DLD1 (cell line): ENCODE measurements around the gene LIPJ.

Experiments used
- in situ Hi-C: cut with HindIII; loops from 2 replicates; pipeline ENCODE4 v1.10.0; 2017; ENCODE audit warnings: low sequenced_read_pairs

Gene LIPJ

GRCh38 chr10:88586462-88586861, at the start of gene LIPJ:
LIPJ (plus strand) TSS chr10:88586762; CDS start chr10:88590688, 3,926 bp downstream.
- in situ Hi-C loops = no loop called here

- in situ Hi-C loops = no loop called here
These were observed 49.2 kb upstream of the LIPJ start for GRCh38 chr10:88537322-88537721.

- in situ Hi-C loops = no loop called here
These were observed 48.5 kb upstream of the LIPJ start for GRCh38 chr10:88538048-88538447.

- in situ Hi-C loops = no loop called here
These were observed 46.2 kb upstream of the LIPJ start for GRCh38 chr10:88540351-88540750.

GRCh38 chr10:88541116-88541626, 45.4 kb upstream of the LIPJ start:
- in situ Hi-C loops = no loop called here

GRCh38 chr10:88542522-88542921, 44.0 kb upstream of the LIPJ start:
- in situ Hi-C loops = no loop called here

GRCh38 chr10:88544140-88544870, 42.3 kb upstream of the LIPJ start:
- in situ Hi-C loops = no loop called here

- in situ Hi-C loops = no loop called here
These were observed 41.2 kb upstream of the LIPJ start for GRCh38 chr10:88545359-88545758.

GRCh38 chr10:88546497-88546896, 40.1 kb upstream of the LIPJ start:
- in situ Hi-C loops = no loop called here

GRCh38 chr10:88551246-88551645, 35.3 kb upstream of the LIPJ start:
- in situ Hi-C loops = loop anchor here (25.0 kb wide), 1 partner anchor 689 kb away; the partner anchor contains the start of genes KLLN and PTEN

GRCh38 chr10:88553116-88553752, 33.3 kb upstream of the LIPJ start:
- in situ Hi-C loops = loop anchor here (25.0 kb wide), 1 partner anchor 691 kb away; the partner anchor contains the start of genes KLLN and PTEN

GRCh38 chr10:88555190-88555908, 31.2 kb upstream of the LIPJ start:
- in situ Hi-C loops = loop anchor here (25.0 kb wide), 1 partner anchor 693 kb away; the partner anchor contains the start of genes KLLN and PTEN

- in situ Hi-C loops = loop anchor here (25.0 kb wide), 1 partner anchor 695 kb away; the partner anchor contains the start of genes KLLN and PTEN
These were observed 29.3 kb upstream of the LIPJ start for GRCh38 chr10:88557256-88557655.

- in situ Hi-C loops = loop anchor here (25.0 kb wide), 1 partner anchor 695 kb away; the partner anchor contains the start of genes KLLN and PTEN
These were observed 28.9 kb upstream of the LIPJ start for GRCh38 chr10:88557658-88558057.

- in situ Hi-C loops = loop anchor here (10.0 to 25.0 kb wide), 2 partner anchors 243 to 700 kb away; partner anchors contain the start of genes KLLN, LIPM and PTEN
These were observed 24.4 kb upstream of the LIPJ start for GRCh38 chr10:88562152-88562551.

GRCh38 chr10:88565072-88565471, 21.5 kb upstream of the LIPJ start:
- in situ Hi-C loops = loop anchor here (10.0 to 25.0 kb wide), 2 partner anchors 240 to 703 kb away; partner anchors contain the start of genes KLLN, LIPM and PTEN

GRCh38 chr10:88582411-88582805, 4.2 kb upstream of the LIPJ start:
- in situ Hi-C loops = no loop called here

GRCh38 chr10:88582806-88583583, 3.6 kb upstream of the LIPJ start, which contains the start of gene RNLS:
RNLS (minus strand) TSS chr10:88583318.
- in situ Hi-C loops = no loop called here

- in situ Hi-C loops = no loop called here
These were observed 3.0 kb upstream of the LIPJ start for GRCh38 chr10:88583584-88583957.

GRCh38 chr10:88592381-88592780, 5.8 kb downstream of the LIPJ start:
- in situ Hi-C loops = no loop called here
